ENCODE data around the gene REG1B. TPM values are rescaled to one million over a fixed set of nuclear protein-coding genes. Genes with fewer than 3 reads are reported as not detected.

Gene REG1B
- total RNA-seq, 1 donor from 2014 or later = not detected

- Mint-ChIP-seq H3K9me3 (ENCODE audit: unreplicated experiment) (no peaks in the 10 kb centered on the region), H3K27me3 (ENCODE audit: low read depth, unreplicated experiment) (peaks cover 23% of the 10 kb centered on the region)
- FAIRE-seq = no peak
Measured at GRCh38 chr2:79124907-79125720, 37.3 kb upstream of the REG1B start.

GRCh38 chr2:79122676-79123075 is 34.9 kb upstream of the REG1B start:
- Histone ChIP-seq H4K20me1 (ENCODE audit: insufficient read depth, low read length) (no peaks in the 10 kb centered on the region), H3K79me2 (ENCODE audit: insufficient read depth, low read length) (no peaks in the 10 kb centered on the region), H3K27ac (ENCODE audit: low read depth, low read length) (no peak overlapping the region), H2AFZ (ENCODE audit: low read depth, low read length) (no peak overlapping the region), H3K36me3 (ENCODE audit: insufficient read depth, low read length) (no peaks in the 10 kb centered on the region), H3K9ac (ENCODE audit: low read length) (no peak overlapping the region), H3K27me3 (ENCODE audit: insufficient read depth, low read length) (no peaks in the 10 kb centered on the region), H3K9me3 (ENCODE audit: insufficient read depth, low read depth, low read length) (peaks cover 11% of the 10 kb centered on the region), H3K4me2 (ENCODE audit: low read length) (no peak overlapping the region), H3K4me3 (ENCODE audit: insufficient read depth, low read depth, low read length) (no peak overlapping the region), H3K4me1 (ENCODE audit: insufficient read depth, low read length) (no peaks in the 10 kb centered on the region)
- Mint-ChIP-seq H3K36me3 (ENCODE audit: low read depth, unreplicated experiment) (no peaks in the 10 kb centered on the region), H3K4me3 (ENCODE audit: unreplicated experiment) (no peak overlapping the region), H3K27me3 (ENCODE audit: low read depth, unreplicated experiment) (peaks cover 23% of the 10 kb centered on the region), H3K27ac (ENCODE audit: unreplicated experiment) (no peak overlapping the region), H3K9me3 (ENCODE audit: unreplicated experiment) (no peaks in the 10 kb centered on the region), H3K4me1 (ENCODE audit: low read depth, unreplicated experiment) (no peaks in the 10 kb centered on the region)
- TF ChIP-seq EZH2 (IDR thresholded peaks at IDR 0.05; ENCODE audit: insufficient read depth, low read length) = no peak
- no peak for TF ChIP-seq CTCF (IDR thresholded peaks at IDR 0.05; ENCODE audit: insufficient read depth, low read depth, low read length)
- FAIRE-seq = no peak
- no peak for DNase-seq (ENCODE audit: low read depth)

More at GRCh38 chr2:79124907-79125720, 37.3 kb upstream of the REG1B start:
- H4K20me1 ChIP-seq (ENCODE audit: insufficient read depth, low read length) = no peaks in the 10 kb centered on the region
- no peak overlapping the region for H3K27ac ChIP-seq (ENCODE audit: low read depth, low read length)
- H3K9ac ChIP-seq (ENCODE audit: low read length) = no peak overlapping the region
- peaks cover 8% of the 10 kb centered on the region for H3K9me3 ChIP-seq (ENCODE audit: insufficient read depth, low read depth, low read length)
- H3K79me2 ChIP-seq (ENCODE audit: insufficient read depth, low read length) = no peaks in the 10 kb centered on the region
- H3K4me3 Mint-ChIP-seq (ENCODE audit: unreplicated experiment) = no peak overlapping the region
- H3K4me2 ChIP-seq (ENCODE audit: low read length) = no peak overlapping the region
- H3K4me1 ChIP-seq (ENCODE audit: insufficient read depth, low read length) = no peaks in the 10 kb centered on the region
- H3K27me3 ChIP-seq (ENCODE audit: insufficient read depth, low read length) = no peaks in the 10 kb centered on the region
- H2AFZ ChIP-seq (ENCODE audit: low read depth, low read length) = no peak overlapping the region
- no peak for DNase-seq (ENCODE audit: low read depth)
- H3K36me3 ChIP-seq (ENCODE audit: insufficient read depth, low read length) = no peaks in the 10 kb centered on the region
- H3K27ac Mint-ChIP-seq (ENCODE audit: unreplicated experiment) = no peak overlapping the region
- TF ChIP-seq EZH2 (IDR thresholded peaks at IDR 0.05; ENCODE audit: insufficient read depth, low read length) (no peak), CTCF (IDR thresholded peaks at IDR 0.05; ENCODE audit: insufficient read depth, low read depth, low read length) (no peak)
- no peak overlapping the region for H3K4me3 ChIP-seq (ENCODE audit: insufficient read depth, low read depth, low read length)
- H3K4me1 Mint-ChIP-seq (ENCODE audit: low read depth, unreplicated experiment) = no peaks in the 10 kb centered on the region
- H3K36me3 Mint-ChIP-seq (ENCODE audit: low read depth, unreplicated experiment) = no peaks in the 10 kb centered on the region

- Mint-ChIP-seq H3K4me1 (ENCODE audit: low read depth, unreplicated experiment) (no peaks in the 10 kb centered on the region), H3K4me3 (ENCODE audit: unreplicated experiment) (no peak within 1 kb of the TSS), H3K27ac (ENCODE audit: unreplicated experiment) (no peak within 1 kb of the TSS), H3K36me3 (ENCODE audit: low read depth, unreplicated experiment) (no peaks in the 10 kb centered on the region), H3K27me3 (ENCODE audit: low read depth, unreplicated experiment) (peaks cover 13% of the 10 kb centered on the region), H3K9me3 (ENCODE audit: unreplicated experiment) (no peaks in the 10 kb centered on the region)
- peaks cover 11% of the 10 kb centered on the region for H3K9me3 ChIP-seq (ENCODE audit: insufficient read depth, low read depth, low read length)
- H2AFZ ChIP-seq (ENCODE audit: low read depth, low read length) = no peak within 1 kb of the TSS
- no peak for FAIRE-seq
- no peak within 1 kb of the TSS for H3K4me3 ChIP-seq (ENCODE audit: insufficient read depth, low read depth, low read length)
- no peaks in the 10 kb centered on the region for H3K36me3 ChIP-seq (ENCODE audit: insufficient read depth, low read length)
- H3K79me2 ChIP-seq (ENCODE audit: insufficient read depth, low read length) = no peaks in the 10 kb centered on the region
- no peak within 1 kb of the TSS for H3K4me2 ChIP-seq (ENCODE audit: low read length)
- no peaks in the 10 kb centered on the region for H4K20me1 ChIP-seq (ENCODE audit: insufficient read depth, low read length)
- TF ChIP-seq EZH2 (IDR thresholded peaks at IDR 0.05; ENCODE audit: insufficient read depth, low read length) = no peak
- no peak for TF ChIP-seq CTCF (IDR thresholded peaks at IDR 0.05; ENCODE audit: insufficient read depth, low read depth, low read length)
- H3K27ac ChIP-seq (ENCODE audit: low read depth, low read length) = no peak within 1 kb of the TSS
- no peak for DNase-seq (ENCODE audit: low read depth)
- no peaks in the 10 kb centered on the region for H3K27me3 ChIP-seq (ENCODE audit: insufficient read depth, low read length)
- H3K9ac ChIP-seq (ENCODE audit: low read length) = no peak within 1 kb of the TSS
- H3K4me1 ChIP-seq (ENCODE audit: insufficient read depth, low read length) = no peaks in the 10 kb centered on the region
Measured at GRCh38 chr2:79120194-79120713, 32.5 kb upstream of the REG1B start, which contains the start of gene REG1A. TSS of gene REG1A (plus strand) at chr2:79120488. CDS start at chr2:79120862, 374 bp downstream.

Measured in astrocyte (in vitro differentiated cells and primary cell).